HepG2 (cell line): ENCODE results near the gene ABHD6. TPM values are rescaled to one million over a fixed set of nuclear protein-coding genes. Genes with fewer than 3 reads are reported as not detected.

ENCODE experiments used
- BRD4 ChIP-seq: sonication (generic); formaldehyde crosslinking; IDR thresholded peaks from 2 replicates; pipeline ENCODE4 v1.4.0; 2020; ENCODE audit warnings: missing genetic modification reagents
- CBX5 ChIP-seq: sonication (generic); formaldehyde crosslinking; IDR thresholded peaks from 2 replicates; pipeline ENCODE4 v1.4.0; 2020; ENCODE audit warnings: missing genetic modification reagents, borderline replicate concordance
- EP300 ChIP-seq, 3 experiments: sonication (generic) in 1 of 3; formaldehyde crosslinking in 1 of 3; IDR thresholded peaks; 2 replicates each; pipeline versions ENCODE4 v1.5.1 to v1.6.1; 2011 to 2020; ENCODE audit warnings: low read depth in 2 of 3, low read length in 2 of 3, borderline replicate concordance in 1 of 3, improper control_type of control experiment in 1 of 3, mild to moderate bottlenecking in 1 of 3, missing genetic modification reagents in 1 of 3, moderate library complexity in 1 of 3
- KLF6 ChIP-seq: IDR thresholded peaks from 2 replicates; pipeline ENCODE4 v1.8.0; 2016; ENCODE audit warnings: missing biosample characterization, missing genetic modification reagents
- LCORL ChIP-seq, 2 experiments: fragments of 450-650 bp in 1 of 2; sonication (generic) in 1 of 2; formaldehyde crosslinking in 1 of 2; IDR thresholded peaks; 2 replicates each; pipeline versions ENCODE4 v1.5.0 to v1.6.1; 2017 to 2020; ENCODE audit warnings: antibody characterized with exemption in 1 of 2, missing genetic modification reagents in 1 of 2
- MYC ChIP-seq: sonication (generic); formaldehyde crosslinking; IDR thresholded peaks from 2 replicates; pipeline ENCODE4 v1.9.0; 2021; ENCODE audit warnings: missing genetic modification reagents, borderline replicate concordance
- NFE2L1 ChIP-seq: sonication (generic); formaldehyde crosslinking; IDR thresholded peaks from 2 replicates; pipeline ENCODE4 v1.4.0; 2020; ENCODE audit warnings: missing genetic modification reagents, mild to moderate bottlenecking, borderline replicate concordance
- PHF8 ChIP-seq: sonication (generic); formaldehyde crosslinking; IDR thresholded peaks from 2 replicates; pipeline ENCODE4 v1.5.0; 2020; ENCODE audit warnings: missing genetic modification reagents
- SAP130 ChIP-seq: IDR thresholded peaks from 2 replicates; pipeline ENCODE4 v1.6.1; 2016; ENCODE audit warnings: low read depth
- SMC3 ChIP-seq: IDR thresholded peaks from 2 replicates; pipeline ENCODE4 v1.6.1; 2011; ENCODE audit warnings: low read length, improper control_type of control experiment
- STAG1 ChIP-seq: sonication (generic); formaldehyde crosslinking; IDR thresholded peaks from 2 replicates; pipeline ENCODE4 v1.4.0; 2020; ENCODE audit warnings: missing genetic modification reagents
- TAF1 ChIP-seq: sonication (generic); formaldehyde crosslinking; IDR thresholded peaks from 2 replicates; pipeline ENCODE4 v1.4.0; 2020; ENCODE audit warnings: missing genetic modification reagents
- ZBTB42 ChIP-seq: sonication (generic); formaldehyde crosslinking; IDR thresholded peaks from 2 replicates; pipeline ENCODE4 v1.5.0; 2020; ENCODE audit warnings: mild to moderate bottlenecking, missing genetic modification reagents
- ZBTB7A ChIP-seq: sonication (generic); formaldehyde crosslinking; IDR thresholded peaks from 2 replicates; pipeline ENCODE4 v1.8.0; 2022; ENCODE audit warnings: mild to moderate bottlenecking, missing genetic modification reagents
- ZFX ChIP-seq: sonication (generic); formaldehyde crosslinking; IDR thresholded peaks from 2 replicates; pipeline ENCODE4 v1.4.0; 2020; ENCODE audit warnings: mild to moderate bottlenecking, low read depth, missing genetic modification reagents, moderate library complexity
- ZKSCAN1 ChIP-seq: fragments of 150-350 bp; IDR thresholded peaks from 2 replicates; pipeline ENCODE4 v1.6.1; 2014; ENCODE audit warnings: low read length
- ZMYM3 ChIP-seq: sonication (generic); formaldehyde crosslinking; IDR thresholded peaks from 2 replicates; pipeline ENCODE4 v1.5.1; 2020; ENCODE audit warnings: mild to moderate bottlenecking, missing genetic modification reagents
- ZNF768 ChIP-seq: sonication (generic); formaldehyde crosslinking; IDR thresholded peaks from 2 replicates; pipeline ENCODE4 v1.4.0; 2020; ENCODE audit warnings: missing genetic modification reagents
- ZNF879 ChIP-seq: sonication (generic); formaldehyde crosslinking; IDR thresholded peaks from 2 replicates; pipeline ENCODE4 v1.8.1; 2023; ENCODE audit warnings: missing genetic modification reagents
- polyA plus RNA-seq, 8 experiments: library from polyadenylated mRNA; depleted of rRNA in 3 of 8; stranded (reverse) in 7 of 8; unstranded in 1 of 8; fragments of >200 nt; fragmentation: Illumina TruSeq in 4 of 8; extraction: Trizol in 4 of 8; gene quantifications; 2 replicates each; pipeline versions ENCODE4 v1.2.1 to v1.2.3, GENCODE V29; 2011 to 2016; ENCODE audit warnings: low read depth in 4 of 8, missing spikeins in 1 of 8, mixed read lengths in 1 of 8; ENCODE audit not compliant: insufficient read depth in 1 of 8
- total RNA-seq, 5 experiments: library from RNA; depleted of rRNA; stranded (reverse); fragments of >200 nt; fragmentation: Illumina TruSeq; extraction: Trizol; gene quantifications; 2 replicates each; pipeline ENCODE4 v1.2.3, GENCODE V29; 2016; ENCODE audit warnings: low read depth in 1 of 5
- TF ChIP-seq, protein P1 (sequence below), 2 experiments: IDR thresholded peaks; 2 replicates each; pipeline ENCODE4 v1.6.1; 2011 to 2012; ENCODE audit warnings: low read length in 2 of 2, borderline replicate concordance in 1 of 2, low read depth in 1 of 2, mild to moderate bottlenecking in 1 of 2, moderate library complexity in 1 of 2
- TF ChIP-seq, protein P2 (sequence below): sonication (generic); formaldehyde crosslinking; IDR thresholded peaks from 2 replicates; pipeline ENCODE4 v1.9.0; 2022; ENCODE audit warnings: missing genetic modification reagents, mild to moderate bottlenecking, borderline replicate concordance
- TF ChIP-seq, protein P3 (sequence below): IDR thresholded peaks from 2 replicates; pipeline ENCODE4 v1.6.1; 2016; ENCODE audit warnings: low read depth
- TF ChIP-seq, protein P4 (sequence below): sonication (generic); formaldehyde crosslinking; IDR thresholded peaks from 2 replicates; pipeline ENCODE4 v1.5.0; 2020; ENCODE audit warnings: missing genetic modification reagents

The ABHD6 gene
- total and polyA plus RNA-seq, 2 of the 13 experiments (the other 11 are each of a cell fraction or from before 2014, with no cell fraction given): 9.0 to 17.2 TPM

DNA sequence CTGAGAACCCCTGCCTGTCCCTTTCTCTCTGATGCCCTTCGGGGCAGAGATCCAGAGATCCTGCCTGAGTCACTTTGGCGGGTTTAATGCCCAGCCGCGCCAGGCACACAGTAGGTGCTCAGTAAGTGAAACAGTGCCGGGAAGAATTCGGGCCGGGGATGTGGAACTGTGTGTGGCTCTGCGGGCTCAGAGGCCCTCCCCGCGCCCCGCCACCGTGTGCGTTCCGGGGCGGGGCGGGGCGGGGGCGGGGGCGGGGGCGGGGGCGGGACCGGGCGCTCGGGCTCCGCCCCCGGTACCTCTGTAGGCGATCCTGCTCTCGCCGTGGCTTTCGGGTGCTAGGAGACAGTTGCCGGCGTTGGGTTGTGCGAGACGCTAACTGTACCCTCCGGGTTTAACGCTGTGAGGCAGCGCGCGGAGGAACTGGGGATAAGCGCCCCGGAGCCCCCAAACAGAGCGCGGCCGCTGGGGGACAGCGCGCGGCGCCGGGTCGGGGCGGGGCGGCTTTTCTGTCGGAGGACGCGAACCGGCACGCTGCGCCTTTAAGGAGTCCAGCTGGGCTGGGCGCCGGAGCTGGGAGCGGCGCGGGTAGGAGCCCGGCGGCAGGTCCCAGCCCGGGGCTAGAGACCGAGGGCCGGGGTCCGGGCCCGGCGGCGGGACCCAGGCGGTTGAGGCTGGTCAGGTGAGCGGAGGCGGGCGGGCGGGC is at the start of gene ABHD6 (continued):
- TF ChIP-seq, protein P1, sequence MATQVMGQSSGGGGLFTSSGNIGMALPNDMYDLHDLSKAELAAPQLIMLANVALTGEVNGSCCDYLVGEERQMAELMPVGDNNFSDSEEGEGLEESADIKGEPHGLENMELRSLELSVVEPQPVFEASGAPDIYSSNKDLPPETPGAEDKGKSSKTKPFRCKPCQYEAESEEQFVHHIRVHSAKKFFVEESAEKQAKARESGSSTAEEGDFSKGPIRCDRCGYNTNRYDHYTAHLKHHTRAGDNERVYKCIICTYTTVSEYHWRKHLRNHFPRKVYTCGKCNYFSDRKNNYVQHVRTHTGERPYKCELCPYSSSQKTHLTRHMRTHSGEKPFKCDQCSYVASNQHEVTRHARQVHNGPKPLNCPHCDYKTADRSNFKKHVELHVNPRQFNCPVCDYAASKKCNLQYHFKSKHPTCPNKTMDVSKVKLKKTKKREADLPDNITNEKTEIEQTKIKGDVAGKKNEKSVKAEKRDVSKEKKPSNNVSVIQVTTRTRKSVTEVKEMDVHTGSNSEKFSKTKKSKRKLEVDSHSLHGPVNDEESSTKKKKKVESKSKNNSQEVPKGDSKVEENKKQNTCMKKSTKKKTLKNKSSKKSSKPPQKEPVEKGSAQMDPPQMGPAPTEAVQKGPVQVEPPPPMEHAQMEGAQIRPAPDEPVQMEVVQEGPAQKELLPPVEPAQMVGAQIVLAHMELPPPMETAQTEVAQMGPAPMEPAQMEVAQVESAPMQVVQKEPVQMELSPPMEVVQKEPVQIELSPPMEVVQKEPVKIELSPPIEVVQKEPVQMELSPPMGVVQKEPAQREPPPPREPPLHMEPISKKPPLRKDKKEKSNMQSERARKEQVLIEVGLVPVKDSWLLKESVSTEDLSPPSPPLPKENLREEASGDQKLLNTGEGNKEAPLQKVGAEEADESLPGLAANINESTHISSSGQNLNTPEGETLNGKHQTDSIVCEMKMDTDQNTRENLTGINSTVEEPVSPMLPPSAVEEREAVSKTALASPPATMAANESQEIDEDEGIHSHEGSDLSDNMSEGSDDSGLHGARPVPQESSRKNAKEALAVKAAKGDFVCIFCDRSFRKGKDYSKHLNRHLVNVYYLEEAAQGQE (IDR thresholded peaks at IDR 0.05; ENCODE audit: borderline replicate concordance in 1 of 2, low read depth in 1 of 2, low read length in 2 of 2): no peak
- TF ChIP-seq MYC: peak; percentile 20; the same call in 1 of the 2 replicates
- peak; percentile 67; the same call in 1 of the 2 replicates for TF ChIP-seq PHF8 (CRISPR knock-in tag)
- TF ChIP-seq, protein P2, sequence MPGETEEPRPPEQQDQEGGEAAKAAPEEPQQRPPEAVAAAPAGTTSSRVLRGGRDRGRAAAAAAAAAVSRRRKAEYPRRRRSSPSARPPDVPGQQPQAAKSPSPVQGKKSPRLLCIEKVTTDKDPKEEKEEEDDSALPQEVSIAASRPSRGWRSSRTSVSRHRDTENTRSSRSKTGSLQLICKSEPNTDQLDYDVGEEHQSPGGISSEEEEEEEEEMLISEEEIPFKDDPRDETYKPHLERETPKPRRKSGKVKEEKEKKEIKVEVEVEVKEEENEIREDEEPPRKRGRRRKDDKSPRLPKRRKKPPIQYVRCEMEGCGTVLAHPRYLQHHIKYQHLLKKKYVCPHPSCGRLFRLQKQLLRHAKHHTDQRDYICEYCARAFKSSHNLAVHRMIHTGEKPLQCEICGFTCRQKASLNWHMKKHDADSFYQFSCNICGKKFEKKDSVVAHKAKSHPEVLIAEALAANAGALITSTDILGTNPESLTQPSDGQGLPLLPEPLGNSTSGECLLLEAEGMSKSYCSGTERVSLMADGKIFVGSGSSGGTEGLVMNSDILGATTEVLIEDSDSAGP (CRISPR knock-in tag): peak; percentile 90
- TF ChIP-seq ZFX (CRISPR knock-in tag): peak; percentile 50
- TF ChIP-seq ZNF879: 0 out of 2 replicates have a peak, but pooled peaks have one; percentile 18
- TF ChIP-seq, protein P3, sequence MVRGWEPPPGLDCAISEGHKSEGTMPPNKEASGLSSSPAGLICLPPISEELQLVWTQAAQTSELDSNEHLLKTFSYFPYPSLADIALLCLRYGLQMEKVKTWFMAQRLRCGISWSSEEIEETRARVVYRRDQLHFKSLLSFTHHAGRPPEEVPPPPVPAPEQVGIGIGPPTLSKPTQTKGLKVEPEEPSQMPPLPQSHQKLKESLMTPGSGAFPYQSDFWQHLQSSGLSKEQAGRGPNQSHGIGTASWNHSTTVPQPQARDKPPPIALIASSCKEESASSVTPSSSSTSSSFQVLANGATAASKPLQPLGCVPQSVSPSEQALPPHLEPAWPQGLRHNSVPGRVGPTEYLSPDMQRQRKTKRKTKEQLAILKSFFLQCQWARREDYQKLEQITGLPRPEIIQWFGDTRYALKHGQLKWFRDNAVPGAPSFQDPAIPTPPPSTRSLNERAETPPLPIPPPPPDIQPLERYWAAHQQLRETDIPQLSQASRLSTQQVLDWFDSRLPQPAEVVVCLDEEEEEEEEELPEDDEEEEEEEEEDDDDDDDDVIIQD (CRISPR knock-in tag): no peak
- TF ChIP-seq KLF6: 0 out of 2 replicates have a peak, but pooled peaks have one; percentile 16
- TF ChIP-seq SMC3: no peak
- TF ChIP-seq ZKSCAN1: peak; percentile 93
- TF ChIP-seq EP300 (IDR thresholded peaks at IDR 0.05; ENCODE audit: low read depth in 2 of 2, low read length in 2 of 2): no peak
- no peak for TF ChIP-seq EP300 (CRISPR knock-in tag; IDR thresholded peaks at IDR 0.05; ENCODE audit: borderline replicate concordance)
- peak; percentile 43 for TF ChIP-seq STAG1 (CRISPR knock-in tag)
- no peak for TF ChIP-seq ZNF768 (CRISPR knock-in tag)
- TF ChIP-seq TAF1 (CRISPR knock-in tag): peak; percentile 24
- peak; percentile 72 for TF ChIP-seq ZMYM3 (CRISPR knock-in tag)
- no peak for TF ChIP-seq BRD4 (CRISPR knock-in tag)
- no peak for TF ChIP-seq LCORL (IDR thresholded peaks at IDR 0.05)
- TF ChIP-seq LCORL (CRISPR knock-in tag; IDR thresholded peaks at IDR 0.05): peak; percentile 60
- TF ChIP-seq, protein P4, sequence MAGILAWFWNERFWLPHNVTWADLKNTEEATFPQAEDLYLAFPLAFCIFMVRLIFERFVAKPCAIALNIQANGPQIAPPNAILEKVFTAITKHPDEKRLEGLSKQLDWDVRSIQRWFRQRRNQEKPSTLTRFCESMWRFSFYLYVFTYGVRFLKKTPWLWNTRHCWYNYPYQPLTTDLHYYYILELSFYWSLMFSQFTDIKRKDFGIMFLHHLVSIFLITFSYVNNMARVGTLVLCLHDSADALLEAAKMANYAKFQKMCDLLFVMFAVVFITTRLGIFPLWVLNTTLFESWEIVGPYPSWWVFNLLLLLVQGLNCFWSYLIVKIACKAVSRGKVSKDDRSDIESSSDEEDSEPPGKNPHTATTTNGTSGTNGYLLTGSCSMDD (CRISPR knock-in tag): no peak
- no peak for TF ChIP-seq CBX5 (CRISPR knock-in tag)
- TF ChIP-seq SAP130 (CRISPR knock-in tag): peak; percentile 62
- no peak for TF ChIP-seq NFE2L1 (CRISPR knock-in tag)
- TF ChIP-seq ZBTB7A: no peak
- peak; percentile 68 for TF ChIP-seq ZBTB42 (CRISPR knock-in tag)
